GM12891 (cell line): ENCODE results near the gene SNX9.
"Not testable (repeated sequence)": the region's sequence is repeated elsewhere in the genome, so short reads cannot be mapped to it uniquely, and the experiment has no call there.

ENCODE experiments used
- DNase-seq: peaks from one replicate; pipeline ENCODE4 v3.0.0; 2011; ENCODE audit warnings: low spot score; ENCODE audit not compliant: insufficient read length
- FAIRE-seq: peaks from 2 replicates; lab custom pipeline; 2011; peaks lifted over from hg19 to GRCh38; lab: Jason Lieb, UNC
- PAX5 ChIP-seq: IDR thresholded peaks from 2 replicates; pipeline ENCODE4 v1.6.1; 2011; ENCODE audit warnings: low read length, moderate library complexity, mild to moderate bottlenecking; ENCODE audit not compliant: insufficient read depth, severe bottlenecking
- POLR2A ChIP-seq: IDR thresholded peaks from 2 replicates; pipeline ENCODE4 v1.6.1; 2011; ENCODE audit warnings: low read depth, low read length, control low read depth
- POLR2AphosphoS5 ChIP-seq: IDR thresholded peaks from 2 replicates; pipeline ENCODE4 v1.6.1; 2011; ENCODE audit warnings: low read depth, low read length, control low read depth
- POU2F2 ChIP-seq: IDR thresholded peaks from 2 replicates; pipeline ENCODE4 v1.6.1; 2011; ENCODE audit warnings: low read depth, mild to moderate bottlenecking, control low read depth, low read length, moderate library complexity
- SPI1 ChIP-seq: IDR thresholded peaks from 2 replicates; pipeline ENCODE4 v1.6.1; 2011; ENCODE audit warnings: low read depth, low read length, control low read depth
- TAF1 ChIP-seq: IDR thresholded peaks from 2 replicates; pipeline ENCODE4 v1.6.1; 2011; ENCODE audit warnings: low read depth, low read length, control low read depth

Gene SNX9

GRCh38 chr6:157911786-157912185, 88.7 kb downstream of the SNX9 start:
- TF ChIP-seq POU2F2 = no peak
- no peak for TF ChIP-seq TAF1
- no peak for TF ChIP-seq SPI1
- no peak for TF ChIP-seq POLR2AphosphoS5
- no peak for TF ChIP-seq POLR2A
- no peak for TF ChIP-seq PAX5
- FAIRE-seq = no peak
- DNase-seq = no peak

- TF ChIP-seq PAX5 (no peak), POU2F2 (no peak), TAF1 (no peak)
- DNase-seq (no peak), FAIRE-seq (no peak)
These were observed 89.3 kb downstream of the SNX9 start for GRCh38 chr6:157912326-157912725.

GRCh38 chr6:157921685-157922367, 98.8 kb downstream of the SNX9 start:
- TF ChIP-seq SPI1 (no peak), TAF1 (no peak), POLR2AphosphoS5 (no peak), POU2F2 (no peak), PAX5 (no peak), POLR2A (no peak)
- FAIRE-seq = no peak
- DNase-seq = no peak

- no peak for FAIRE-seq
These were observed 102.7 kb downstream of the SNX9 start for GRCh38 chr6:157925771-157926170.

GRCh38 chr6:157927011-157927410, 104.0 kb downstream of the SNX9 start:
- no peak for FAIRE-seq
- no peak for TF ChIP-seq POLR2AphosphoS5
- no peak for TF ChIP-seq POU2F2
- no peak for TF ChIP-seq POLR2A
- TF ChIP-seq PAX5 = no peak
- TF ChIP-seq SPI1 = no peak
- TF ChIP-seq TAF1 = no peak
- DNase-seq = no peak

More at GRCh38 chr6:157925771-157926170, 102.7 kb downstream of the SNX9 start:
- no peak for TF ChIP-seq PAX5
- TF ChIP-seq TAF1 = no peak
- no peak for TF ChIP-seq POLR2AphosphoS5
- no peak for TF ChIP-seq POLR2A
- TF ChIP-seq SPI1 = no peak
- TF ChIP-seq POU2F2 = no peak
- no peak for DNase-seq

- FAIRE-seq = no peak
- no peak for TF ChIP-seq POU2F2
- TF ChIP-seq POLR2AphosphoS5 = no peak
- no peak for TF ChIP-seq TAF1
- TF ChIP-seq SPI1 = no peak
- TF ChIP-seq POLR2A = no peak
- no peak for TF ChIP-seq PAX5
- DNase-seq = no peak
These were observed 105.4 kb downstream of the SNX9 start for GRCh38 chr6:157928428-157928827.

- FAIRE-seq (no peak), DNase-seq (no peak)
- TF ChIP-seq TAF1 (no peak), POLR2A (no peak), SPI1 (no peak), PAX5 (no peak), POLR2AphosphoS5 (no peak), POU2F2 (no peak)
These were observed 106.0 kb downstream of the SNX9 start for GRCh38 chr6:157929076-157929475.

GRCh38 chr6:157929765-157930319, 106.8 kb downstream of the SNX9 start:
- DNase-seq (no peak), FAIRE-seq (no peak)
- TF ChIP-seq PAX5 = no peak
- TF ChIP-seq TAF1 = no peak
- no peak for TF ChIP-seq POLR2AphosphoS5
- no peak for TF ChIP-seq POU2F2
- no peak for TF ChIP-seq POLR2A
- TF ChIP-seq SPI1 = no peak

- DNase-seq (no peak), FAIRE-seq (no peak)
- TF ChIP-seq POLR2A (no peak), PAX5 (no peak), TAF1 (no peak), POU2F2 (no peak), POLR2AphosphoS5 (no peak), SPI1 (no peak)
These were observed 112.7 kb downstream of the SNX9 start for GRCh38 chr6:157935786-157936185.

GRCh38 chr6:157937318-157937717, 114.3 kb downstream of the SNX9 start:
- no peak for TF ChIP-seq PAX5
- TF ChIP-seq POLR2AphosphoS5 = no peak
- no peak for TF ChIP-seq TAF1
- TF ChIP-seq POU2F2 = no peak
- no peak for TF ChIP-seq SPI1
- no peak for TF ChIP-seq POLR2A
- FAIRE-seq = no peak

GRCh38 chr6:157937916-157938315, 114.9 kb downstream of the SNX9 start:
- no peak for DNase-seq
- FAIRE-seq = no peak
- TF ChIP-seq TAF1 (no peak), POU2F2 (no peak), POLR2AphosphoS5 (no peak), PAX5 (no peak), SPI1 (no peak), POLR2A (no peak)

More at GRCh38 chr6:157937318-157937717, 114.3 kb downstream of the SNX9 start:
- DNase-seq = no peak

GRCh38 chr6:157940375-157941036, 117.5 kb downstream of the SNX9 start:
- not testable (repeated sequence) for FAIRE-seq, DNase-seq
